Liver (tissue), 3 donors: ENCODE results near the gene NARS2.

Source experiments
- FOXA2 ChIP-seq: IDR thresholded peaks from 2 replicates; pipeline ENCODE4 v1.6.1; 2016; ENCODE audit warnings: antibody characterized with exemption
- HNF4A ChIP-seq, 2 donors: conservative IDR thresholded peaks; 2 replicates each; pipeline ENCODE4 v1.6.1; 2016; ENCODE audit warnings: antibody characterized with exemption in 2 of 2, mild to moderate bottlenecking in 2 of 2
- RXRA ChIP-seq, 2 donors: IDR thresholded peaks; 2 replicates each; pipeline ENCODE4 v1.6.1; 2017 to 2018; ENCODE audit warnings: antibody characterized with exemption in 2 of 2, mild to moderate bottlenecking in 1 of 2
- TAF1 ChIP-seq: conservative IDR thresholded peaks from 2 replicates; pipeline ENCODE4 v1.6.1; 2016; ENCODE audit warnings: antibody characterized with exemption, mild to moderate bottlenecking
- YY1 ChIP-seq: IDR thresholded peaks from 2 replicates; pipeline ENCODE4 v1.6.1; 2016; ENCODE audit warnings: antibody characterized with exemption, mild to moderate bottlenecking
- TF ChIP-seq, protein P1 (sequence below): fragments of 150-350 bp; IDR thresholded peaks from 2 replicates; pipeline ENCODE4 v1.5.1; 2017; ENCODE audit warnings: improper control_type of control experiment, low read depth, low read length; ENCODE audit not compliant: missing input control
- TF ChIP-seq, protein P2 (sequence below): IDR thresholded peaks from 2 replicates; pipeline ENCODE4 v1.6.1; 2016; ENCODE audit warnings: antibody characterized with exemption
- TF ChIP-seq, protein P3 (sequence below): IDR thresholded peaks from 2 replicates; pipeline ENCODE4 v1.6.1; 2016; ENCODE audit warnings: antibody characterized with exemption
- donor health status: healthy.
- donor health status: healthy.

DNA sequence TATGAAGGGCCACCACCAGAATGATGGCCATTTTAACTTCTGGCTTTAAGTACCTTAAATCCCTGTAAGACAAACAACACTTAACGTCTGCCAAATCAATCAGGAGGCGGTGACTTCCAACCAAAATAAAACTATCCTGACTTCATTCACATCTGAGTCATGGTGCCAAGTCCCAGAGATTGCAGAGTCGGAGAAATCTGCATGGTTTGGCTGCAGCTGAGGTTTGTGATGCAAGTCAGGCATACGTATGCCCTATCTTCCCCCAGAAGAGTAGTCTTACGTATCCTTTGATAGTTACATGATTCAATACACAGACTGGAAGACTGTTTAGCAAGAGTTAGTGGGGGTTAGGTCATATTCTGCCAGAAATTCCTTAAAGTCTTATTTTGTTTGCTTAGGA, 155.3 kb downstream of the NARS2 start:
- TF ChIP-seq YY1 (no peak), RXRA (IDR thresholded peaks at IDR 0.05) (peak in 1 of 2 donors; percentile 10), TAF1 (no peak), HNF4A (conservative IDR thresholded peaks at IDR 0.05) (peak in 1 of 2 donors; percentile 30), FOXA2 (no peak)
- TF ChIP-seq, protein P1, sequence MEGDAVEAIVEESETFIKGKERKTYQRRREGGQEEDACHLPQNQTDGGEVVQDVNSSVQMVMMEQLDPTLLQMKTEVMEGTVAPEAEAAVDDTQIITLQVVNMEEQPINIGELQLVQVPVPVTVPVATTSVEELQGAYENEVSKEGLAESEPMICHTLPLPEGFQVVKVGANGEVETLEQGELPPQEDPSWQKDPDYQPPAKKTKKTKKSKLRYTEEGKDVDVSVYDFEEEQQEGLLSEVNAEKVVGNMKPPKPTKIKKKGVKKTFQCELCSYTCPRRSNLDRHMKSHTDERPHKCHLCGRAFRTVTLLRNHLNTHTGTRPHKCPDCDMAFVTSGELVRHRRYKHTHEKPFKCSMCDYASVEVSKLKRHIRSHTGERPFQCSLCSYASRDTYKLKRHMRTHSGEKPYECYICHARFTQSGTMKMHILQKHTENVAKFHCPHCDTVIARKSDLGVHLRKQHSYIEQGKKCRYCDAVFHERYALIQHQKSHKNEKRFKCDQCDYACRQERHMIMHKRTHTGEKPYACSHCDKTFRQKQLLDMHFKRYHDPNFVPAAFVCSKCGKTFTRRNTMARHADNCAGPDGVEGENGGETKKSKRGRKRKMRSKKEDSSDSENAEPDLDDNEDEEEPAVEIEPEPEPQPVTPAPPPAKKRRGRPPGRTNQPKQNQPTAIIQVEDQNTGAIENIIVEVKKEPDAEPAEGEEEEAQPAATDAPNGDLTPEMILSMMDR = no peak
- TF ChIP-seq, protein P2, sequence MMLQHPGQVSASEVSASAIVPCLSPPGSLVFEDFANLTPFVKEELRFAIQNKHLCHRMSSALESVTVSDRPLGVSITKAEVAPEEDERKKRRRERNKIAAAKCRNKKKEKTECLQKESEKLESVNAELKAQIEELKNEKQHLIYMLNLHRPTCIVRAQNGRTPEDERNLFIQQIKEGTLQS = peak; percentile 74
- TF ChIP-seq, protein P3, sequence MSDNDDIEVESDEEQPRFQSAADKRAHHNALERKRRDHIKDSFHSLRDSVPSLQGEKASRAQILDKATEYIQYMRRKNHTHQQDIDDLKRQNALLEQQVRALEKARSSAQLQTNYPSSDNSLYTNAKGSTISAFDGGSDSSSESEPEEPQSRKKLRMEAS = no peak
